ENCODE data around the gene LRP11. TPM values are rescaled to one million over a fixed set of nuclear protein-coding genes. Genes with fewer than 3 reads are reported as not detected.

Gene LRP11
- total RNA-seq, 1 experiment from 2014 or later = 17.7 TPM

DNA sequence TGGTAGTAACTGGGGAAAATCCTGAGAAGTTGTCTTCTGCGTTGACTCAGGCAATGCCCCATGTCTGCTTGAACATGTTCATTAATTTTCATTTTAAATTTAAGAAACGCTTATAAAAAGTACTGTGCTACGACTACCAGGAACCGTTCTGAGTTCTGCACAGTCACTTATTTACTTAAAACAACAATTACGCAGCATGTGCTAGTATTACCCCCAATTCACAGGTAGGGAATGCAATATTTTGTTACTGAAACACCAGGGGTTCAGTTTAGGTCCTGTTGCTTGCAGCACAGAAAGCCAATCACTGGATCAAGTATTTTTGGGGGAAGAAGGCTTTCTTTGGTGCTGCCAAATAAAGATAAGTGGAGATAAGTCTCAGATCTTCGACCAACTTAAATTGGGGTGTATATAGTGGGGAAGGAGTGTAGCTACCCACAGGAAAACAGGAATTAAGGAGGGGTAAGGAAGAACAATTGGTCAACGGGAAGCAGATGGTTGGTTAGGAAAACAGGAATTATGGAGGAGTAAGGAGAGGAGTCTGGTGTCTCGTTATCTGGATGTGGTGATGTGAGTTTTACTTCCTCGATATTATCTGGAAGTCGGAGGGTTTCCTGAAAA lies 5.2 kb upstream of the LRP11 start:
- no peak for DNase-seq
- Histone ChIP-seq H3K36me3 (ENCODE audit: control insufficient read depth, insufficient read depth, low read length) (no peaks in the 10 kb centered on the region), H3K4me1 (no peaks in the 10 kb centered on the region), H3K4me3 (ENCODE audit: low read depth, low read length) (no peak overlapping the region), H3K27me3 (replicated peaks; ENCODE audit: control insufficient read depth, insufficient read depth, low read length) (no peaks in the 10 kb centered on the region), H3K9me3 (no peaks in the 10 kb centered on the region)
- ChIA-PET POLR2A (no interaction called here), CTCF (no interaction called here)
- Mint-ChIP-seq H3K9me3 (ENCODE audit: unreplicated experiment) (no peaks in the 10 kb centered on the region), H3K4me3 (ENCODE audit: unreplicated experiment) (no peak overlapping the region), H3K27me3 (ENCODE audit: insufficient read depth, unreplicated experiment) (peaks cover 6% of the 10 kb centered on the region), H3K36me3 (ENCODE audit: insufficient read depth, unreplicated experiment) (no peaks in the 10 kb centered on the region), H3K27ac (ENCODE audit: unreplicated experiment) (no peak overlapping the region), H3K4me1 (ENCODE audit: low read depth, unreplicated experiment) (peaks cover 7% of the 10 kb centered on the region)
- no TSS peak for BruUV-seq (replicated peaks)
- TF ChIP-seq, protein P1, sequence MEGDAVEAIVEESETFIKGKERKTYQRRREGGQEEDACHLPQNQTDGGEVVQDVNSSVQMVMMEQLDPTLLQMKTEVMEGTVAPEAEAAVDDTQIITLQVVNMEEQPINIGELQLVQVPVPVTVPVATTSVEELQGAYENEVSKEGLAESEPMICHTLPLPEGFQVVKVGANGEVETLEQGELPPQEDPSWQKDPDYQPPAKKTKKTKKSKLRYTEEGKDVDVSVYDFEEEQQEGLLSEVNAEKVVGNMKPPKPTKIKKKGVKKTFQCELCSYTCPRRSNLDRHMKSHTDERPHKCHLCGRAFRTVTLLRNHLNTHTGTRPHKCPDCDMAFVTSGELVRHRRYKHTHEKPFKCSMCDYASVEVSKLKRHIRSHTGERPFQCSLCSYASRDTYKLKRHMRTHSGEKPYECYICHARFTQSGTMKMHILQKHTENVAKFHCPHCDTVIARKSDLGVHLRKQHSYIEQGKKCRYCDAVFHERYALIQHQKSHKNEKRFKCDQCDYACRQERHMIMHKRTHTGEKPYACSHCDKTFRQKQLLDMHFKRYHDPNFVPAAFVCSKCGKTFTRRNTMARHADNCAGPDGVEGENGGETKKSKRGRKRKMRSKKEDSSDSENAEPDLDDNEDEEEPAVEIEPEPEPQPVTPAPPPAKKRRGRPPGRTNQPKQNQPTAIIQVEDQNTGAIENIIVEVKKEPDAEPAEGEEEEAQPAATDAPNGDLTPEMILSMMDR (IDR thresholded peaks at IDR 0.05; ENCODE audit: insufficient read depth in 1 of 2, low read depth in 1 of 2, low read length in 1 of 2, severe bottlenecking in 1 of 2, unreplicated experiment in 1 of 2) = no peak
- intact Hi-C loops (cut with micrococcal nuclease; ENCODE audit: unreplicated experiment) = loop anchor here (10.0 kb wide), 1 partner anchor 305 kb away; the partner anchor contains the start of gene GINM1

DNA sequence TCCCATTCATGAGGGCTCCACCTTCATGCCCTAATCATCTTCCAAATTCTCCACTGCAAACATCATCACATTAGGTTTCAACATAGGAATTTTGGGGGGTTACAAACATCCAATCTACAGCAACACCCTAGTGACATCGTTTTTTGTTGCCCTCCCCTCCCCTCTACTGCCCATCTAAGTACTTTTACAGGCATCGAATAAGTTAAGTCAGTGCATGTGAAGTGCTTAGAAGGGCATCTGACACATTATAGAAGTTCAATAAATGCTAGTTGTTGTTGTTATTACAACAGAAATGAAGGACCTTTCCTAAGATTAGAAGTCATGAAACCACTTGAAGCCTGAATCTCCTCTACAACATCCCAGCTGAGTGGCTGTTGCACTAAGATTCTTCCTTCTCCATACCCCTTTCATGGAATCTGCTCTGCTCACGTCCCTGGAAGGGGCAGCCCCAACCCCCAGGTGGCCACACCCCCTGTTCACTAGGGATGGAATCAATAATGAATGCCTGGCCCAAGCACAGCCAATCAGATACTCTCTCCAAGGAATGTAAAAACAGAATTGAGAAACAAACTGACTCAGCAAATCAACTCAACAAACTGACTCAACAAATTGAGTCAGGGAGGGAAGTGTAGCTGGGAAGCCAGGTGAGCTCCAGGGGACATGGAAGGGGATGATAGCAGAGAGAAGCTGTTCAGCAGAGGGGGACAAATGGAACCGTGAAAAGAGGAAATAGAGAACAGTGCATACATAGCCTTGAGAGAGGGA lies 3.9 kb upstream of the LRP11 start:
- Mint-ChIP-seq H3K27me3 (ENCODE audit: insufficient read depth, unreplicated experiment) (peaks cover 2% of the 10 kb centered on the region), H3K36me3 (ENCODE audit: insufficient read depth, unreplicated experiment) (no peaks in the 10 kb centered on the region), H3K27ac (ENCODE audit: unreplicated experiment) (no peak overlapping the region), H3K9me3 (ENCODE audit: unreplicated experiment) (no peaks in the 10 kb centered on the region), H3K4me3 (ENCODE audit: unreplicated experiment) (no peak overlapping the region), H3K4me1 (ENCODE audit: low read depth, unreplicated experiment) (peaks cover 7% of the 10 kb centered on the region)
- H3K36me3 ChIP-seq (ENCODE audit: control insufficient read depth, insufficient read depth, low read length) = no peaks in the 10 kb centered on the region
- H3K4me3 ChIP-seq (ENCODE audit: low read depth, low read length) = no peak overlapping the region
- H3K9me3 ChIP-seq = no peaks in the 10 kb centered on the region
- ChIA-PET POLR2A (no interaction called here), CTCF (interaction anchor here (0.6 kb wide), 1 partner anchor 302 kb away, joined by 4 read pairs; the partner anchor contains the start of gene GINM1)
- TF ChIP-seq, protein P1 (IDR thresholded peaks at IDR 0.05; ENCODE audit: insufficient read depth in 1 of 2, low read depth in 1 of 2, low read length in 1 of 2, severe bottlenecking in 1 of 2, unreplicated experiment in 1 of 2) = no peak
- intact Hi-C loops (cut with micrococcal nuclease; ENCODE audit: unreplicated experiment) = loop anchor here (10.0 kb wide), 1 partner anchor 303 kb away; the partner anchor contains the start of gene GINM1
- no TSS peak for BruUV-seq (replicated peaks)
- no peaks in the 10 kb centered on the region for H3K27me3 ChIP-seq (replicated peaks; ENCODE audit: control insufficient read depth, insufficient read depth, low read length)
- peak in 1 of 2 experiments; percentile 43 for DNase-seq
- no peaks in the 10 kb centered on the region for H3K4me1 ChIP-seq

DNA sequence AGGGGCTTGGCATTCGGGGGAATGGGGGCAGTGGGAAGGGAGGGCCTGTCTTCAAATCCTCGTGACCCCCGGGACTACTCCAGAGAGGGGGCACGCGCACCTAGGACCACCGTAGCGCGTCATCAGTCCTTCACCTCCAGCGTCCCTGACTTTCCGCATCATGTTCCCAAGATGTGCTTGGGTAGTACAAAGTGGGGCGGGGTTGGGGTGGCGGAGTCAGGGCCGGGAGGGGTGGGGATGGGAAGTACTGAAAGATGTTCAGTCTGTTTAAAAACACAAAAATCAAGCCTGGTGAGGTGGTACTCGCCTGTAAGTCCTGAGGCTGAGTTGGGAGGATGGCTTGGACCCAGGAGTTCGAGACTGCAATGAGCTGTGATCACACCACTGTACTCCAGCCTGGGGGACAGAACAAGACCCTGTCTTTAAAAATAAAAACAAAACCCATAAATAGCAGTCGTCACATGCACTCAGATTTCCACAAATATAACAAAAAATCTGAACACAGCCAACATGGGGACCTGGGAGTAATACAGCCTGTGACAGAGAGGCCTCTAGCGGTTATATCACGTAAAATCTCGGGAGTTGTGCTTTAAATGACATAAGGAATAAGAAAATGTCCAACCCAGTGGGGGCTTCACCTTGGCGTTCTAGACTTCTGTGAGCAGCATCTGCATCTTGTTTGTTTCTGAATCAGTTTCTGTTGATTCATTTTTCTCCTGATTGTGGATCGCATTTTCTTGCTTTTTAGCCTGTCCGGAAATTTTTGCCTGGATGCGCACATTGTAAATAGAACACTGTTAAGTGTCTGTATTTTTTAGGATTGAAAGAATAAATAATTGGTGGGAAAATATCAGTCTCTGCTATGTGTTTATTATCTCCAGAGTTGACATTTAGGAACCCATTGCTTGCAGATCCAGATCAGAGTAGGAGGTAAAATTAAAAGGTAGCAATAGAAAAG lies 698 bp upstream of the LRP11 start:
- peak overlapping the region; percentile 75 for H3K4me3 ChIP-seq (ENCODE audit: low read depth, low read length)
- intact Hi-C loops (cut with micrococcal nuclease; ENCODE audit: unreplicated experiment) = loop anchor here (1.0 to 10.0 kb wide), 4 partner anchors 25 to 300 kb away; partner anchors contain the start of gene GINM1
- TF ChIP-seq, protein P1 (IDR thresholded peaks at IDR 0.05; ENCODE audit: insufficient read depth in 1 of 2, low read depth in 1 of 2, low read length in 1 of 2, severe bottlenecking in 1 of 2, unreplicated experiment in 1 of 2) = peak; percentile 43 to 72
- H3K4me1 ChIP-seq = peaks cover 4% of the 10 kb centered on the region
- H3K4me1 Mint-ChIP-seq (ENCODE audit: low read depth, unreplicated experiment) = peaks cover 22% of the 10 kb centered on the region
- CTCF ChIA-PET = interaction anchor here (0.7 to 2.6 kb wide), 4 partner anchors 20 to 34 kb away, joined by 3 to 6 read pairs (median 4); no protein-coding TSS in a partner anchor
- H3K4me3 Mint-ChIP-seq (ENCODE audit: unreplicated experiment) = peak overlapping the region; percentile 86
- peak in 1 of 2 experiments; percentile 57 for DNase-seq
- no peaks in the 10 kb centered on the region for H3K27me3 ChIP-seq (replicated peaks; ENCODE audit: control insufficient read depth, insufficient read depth, low read length)
- no peak overlapping the region for H3K27ac Mint-ChIP-seq (ENCODE audit: unreplicated experiment)
- no peaks in the 10 kb centered on the region for H3K36me3 ChIP-seq (ENCODE audit: control insufficient read depth, insufficient read depth, low read length)
- no TSS peak for BruUV-seq (replicated peaks)
- H3K27me3 Mint-ChIP-seq (ENCODE audit: insufficient read depth, unreplicated experiment) = no peaks in the 10 kb centered on the region
- H3K9me3 ChIP-seq = no peaks in the 10 kb centered on the region
- no peaks in the 10 kb centered on the region for H3K9me3 Mint-ChIP-seq (ENCODE audit: unreplicated experiment)
- no peaks in the 10 kb centered on the region for H3K36me3 Mint-ChIP-seq (ENCODE audit: insufficient read depth, unreplicated experiment)
- POLR2A ChIA-PET = no interaction called here
